Right lobe of liver (tissue), 4 donors: ENCODE results near the gene TJP2.

Experiments
- CTCF ChIP-seq, 4 donors: fragments of 200-600 bp in 3 of 4; fragments of 450-650 bp in 1 of 4; IDR thresholded peaks; one replicate each; pipeline versions ENCODE4 v1.5.1 to v1.8.0; 2016 to 2022; ENCODE audit warnings: antibody characterized with exemption in 4 of 4, mild to moderate bottlenecking in 2 of 4
- POLR2A ChIP-seq: fragments of 450-650 bp; IDR thresholded peaks from one replicate; pipeline ENCODE4 v1.6.1; 2017; ENCODE audit warnings: antibody characterized with exemption, mild to moderate bottlenecking
- donor health status: DM: no; HTN: no; CAD: no.
- donor health status: DM: no; HTN: no; CAD: no.
- donor health status: DM: no; HTN: yes; CAD: no.

GRCh38 chr9:69188975-69189374, 14.9 kb downstream of the TJP2 start:
- no peak for TF ChIP-seq CTCF (IDR thresholded peaks at IDR 0.05)
- no peak for TF ChIP-seq POLR2A
